PC-9 (cell line): ENCODE data around the gene SLC28A1.

Experiments used
- EZH2 ChIP-seq: fragments of 200-600 bp; sonication (generic); IDR thresholded peaks from 2 replicates; pipeline ENCODE4 v1.8.0; 2017; ENCODE audit warnings: antibody characterized with exemption, low read depth
- TF ChIP-seq, protein P1 (sequence below): fragments of 200-600 bp; sonication (generic); conservative IDR thresholded peaks from 2 replicates; pipeline ENCODE4 v1.6.1; 2017; ENCODE audit warnings: mixed run types, antibody characterized with exemption, mild to moderate bottlenecking, moderate library complexity

GRCh38 chr15:84868037-84868880 lies 16.2 kb upstream of the SLC28A1 start:
- TF ChIP-seq, protein P1, sequence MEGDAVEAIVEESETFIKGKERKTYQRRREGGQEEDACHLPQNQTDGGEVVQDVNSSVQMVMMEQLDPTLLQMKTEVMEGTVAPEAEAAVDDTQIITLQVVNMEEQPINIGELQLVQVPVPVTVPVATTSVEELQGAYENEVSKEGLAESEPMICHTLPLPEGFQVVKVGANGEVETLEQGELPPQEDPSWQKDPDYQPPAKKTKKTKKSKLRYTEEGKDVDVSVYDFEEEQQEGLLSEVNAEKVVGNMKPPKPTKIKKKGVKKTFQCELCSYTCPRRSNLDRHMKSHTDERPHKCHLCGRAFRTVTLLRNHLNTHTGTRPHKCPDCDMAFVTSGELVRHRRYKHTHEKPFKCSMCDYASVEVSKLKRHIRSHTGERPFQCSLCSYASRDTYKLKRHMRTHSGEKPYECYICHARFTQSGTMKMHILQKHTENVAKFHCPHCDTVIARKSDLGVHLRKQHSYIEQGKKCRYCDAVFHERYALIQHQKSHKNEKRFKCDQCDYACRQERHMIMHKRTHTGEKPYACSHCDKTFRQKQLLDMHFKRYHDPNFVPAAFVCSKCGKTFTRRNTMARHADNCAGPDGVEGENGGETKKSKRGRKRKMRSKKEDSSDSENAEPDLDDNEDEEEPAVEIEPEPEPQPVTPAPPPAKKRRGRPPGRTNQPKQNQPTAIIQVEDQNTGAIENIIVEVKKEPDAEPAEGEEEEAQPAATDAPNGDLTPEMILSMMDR, result no peak
- TF ChIP-seq EZH2, result no peak
